ENCODE measurements around the gene NANOS3.
"Not testable (repeated sequence)": the region's sequence is repeated elsewhere in the genome, so short reads cannot be mapped to it uniquely, and the experiment has no call there.

Gene NANOS3

DNA sequence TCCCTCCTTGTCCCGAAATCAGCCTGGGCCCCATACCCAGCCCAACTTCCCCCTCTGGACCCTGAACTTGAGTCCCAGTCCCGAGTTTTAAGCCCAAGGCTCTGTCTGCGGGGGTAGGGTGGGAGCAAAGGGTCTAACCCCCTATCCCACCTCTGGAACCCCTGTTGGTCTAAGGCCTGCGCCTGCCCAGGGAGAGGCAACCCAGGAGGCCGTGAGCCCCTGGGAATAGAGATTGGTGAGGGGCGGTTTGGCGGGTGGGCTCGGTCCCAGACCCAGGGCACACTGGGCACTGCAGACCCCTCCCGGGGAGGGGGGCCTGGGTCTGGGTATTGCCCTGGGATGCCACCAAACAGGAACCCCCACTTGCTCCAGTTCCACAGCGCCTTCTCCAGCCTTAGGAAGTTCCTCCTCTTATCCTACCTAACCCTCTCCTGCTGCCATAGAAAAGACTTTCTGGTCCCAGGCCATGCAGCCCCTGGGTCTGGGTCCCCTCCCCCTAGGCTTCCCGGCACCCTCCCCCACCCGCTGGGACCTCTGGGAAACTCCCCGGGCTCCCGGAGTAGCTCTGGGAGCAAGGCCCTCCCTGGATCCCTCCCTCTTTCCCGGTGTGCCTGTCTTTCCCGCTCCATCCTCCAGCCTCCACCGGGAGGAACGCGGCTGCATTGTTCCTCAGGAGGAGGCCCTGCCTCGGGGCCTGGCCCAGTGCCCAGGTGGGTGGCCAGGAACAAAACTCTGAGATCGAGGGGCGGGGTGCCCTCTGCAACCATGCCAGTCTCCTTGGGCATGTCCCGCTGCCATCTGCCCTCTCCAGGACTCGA is 33.6 kb upstream of the NANOS3 start:
- DNase-seq = no peak

DNA sequence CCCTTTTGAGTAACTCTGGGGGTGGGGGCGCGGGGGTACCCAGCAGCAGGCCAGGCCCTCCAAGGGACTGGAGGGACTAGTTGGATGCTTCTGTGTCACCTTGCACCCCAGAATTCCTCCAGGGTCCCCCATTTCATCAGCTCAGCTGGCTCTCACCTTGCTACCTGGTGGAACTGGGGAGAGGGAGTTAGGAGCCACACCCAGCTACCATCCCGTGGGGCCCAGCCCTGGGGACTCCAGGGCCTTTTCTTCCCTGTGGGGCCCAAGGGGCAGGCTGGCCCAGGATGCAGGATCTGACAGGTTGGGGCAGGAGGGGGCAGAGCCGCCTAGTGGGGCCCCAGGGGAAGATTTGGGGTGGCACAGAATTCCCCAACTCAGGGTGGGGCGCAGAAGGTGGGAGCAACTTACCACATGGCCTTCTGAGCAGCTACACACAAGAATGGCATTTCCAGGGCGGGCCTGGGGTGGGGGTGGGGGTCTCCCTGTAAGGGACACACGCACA is 32.8 kb upstream of the NANOS3 start:
- DNase-seq = no peak

DNA sequence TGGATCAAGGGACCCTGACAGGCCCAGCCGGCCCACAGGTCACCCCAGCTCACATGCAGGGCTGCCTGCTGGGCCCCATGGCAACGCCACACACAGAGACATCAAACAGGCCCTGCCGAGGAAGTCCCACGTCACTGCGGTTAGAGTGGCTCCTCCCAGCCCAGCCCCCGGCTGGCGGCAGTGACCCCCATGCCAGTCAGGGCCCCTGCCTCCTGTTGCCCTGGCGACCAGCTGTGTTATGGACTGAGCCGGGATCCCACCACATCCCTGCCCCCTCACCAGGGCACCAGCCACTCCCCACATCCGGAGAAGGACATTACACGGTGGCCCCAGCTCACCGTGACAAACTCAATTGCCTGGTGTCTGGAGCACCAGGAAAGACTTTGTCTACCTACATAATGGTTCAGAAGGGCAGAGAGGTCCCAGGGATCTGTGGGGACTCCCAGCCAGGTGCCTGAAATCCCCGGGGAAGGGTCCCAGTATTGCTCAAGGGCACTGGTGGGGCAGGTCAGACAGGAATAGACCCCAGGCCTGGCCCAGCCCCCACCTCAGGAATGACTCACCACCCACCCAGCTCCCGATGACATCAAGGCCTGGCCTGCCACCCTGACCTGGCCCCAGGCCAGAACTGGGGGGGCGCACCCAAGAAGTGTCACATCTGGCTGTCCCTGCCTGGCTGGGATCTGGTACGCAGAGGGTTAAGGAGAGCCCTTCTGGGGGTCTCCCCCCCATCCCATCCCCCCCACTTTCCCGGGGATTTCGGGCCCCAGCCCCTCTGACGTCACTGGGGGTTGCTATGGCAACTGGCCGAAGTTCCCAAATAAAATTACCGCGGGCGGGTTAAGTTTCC is 30.2 kb upstream of the NANOS3 start:
- DNase-seq = peak; percentile 89 to 91

DNA sequence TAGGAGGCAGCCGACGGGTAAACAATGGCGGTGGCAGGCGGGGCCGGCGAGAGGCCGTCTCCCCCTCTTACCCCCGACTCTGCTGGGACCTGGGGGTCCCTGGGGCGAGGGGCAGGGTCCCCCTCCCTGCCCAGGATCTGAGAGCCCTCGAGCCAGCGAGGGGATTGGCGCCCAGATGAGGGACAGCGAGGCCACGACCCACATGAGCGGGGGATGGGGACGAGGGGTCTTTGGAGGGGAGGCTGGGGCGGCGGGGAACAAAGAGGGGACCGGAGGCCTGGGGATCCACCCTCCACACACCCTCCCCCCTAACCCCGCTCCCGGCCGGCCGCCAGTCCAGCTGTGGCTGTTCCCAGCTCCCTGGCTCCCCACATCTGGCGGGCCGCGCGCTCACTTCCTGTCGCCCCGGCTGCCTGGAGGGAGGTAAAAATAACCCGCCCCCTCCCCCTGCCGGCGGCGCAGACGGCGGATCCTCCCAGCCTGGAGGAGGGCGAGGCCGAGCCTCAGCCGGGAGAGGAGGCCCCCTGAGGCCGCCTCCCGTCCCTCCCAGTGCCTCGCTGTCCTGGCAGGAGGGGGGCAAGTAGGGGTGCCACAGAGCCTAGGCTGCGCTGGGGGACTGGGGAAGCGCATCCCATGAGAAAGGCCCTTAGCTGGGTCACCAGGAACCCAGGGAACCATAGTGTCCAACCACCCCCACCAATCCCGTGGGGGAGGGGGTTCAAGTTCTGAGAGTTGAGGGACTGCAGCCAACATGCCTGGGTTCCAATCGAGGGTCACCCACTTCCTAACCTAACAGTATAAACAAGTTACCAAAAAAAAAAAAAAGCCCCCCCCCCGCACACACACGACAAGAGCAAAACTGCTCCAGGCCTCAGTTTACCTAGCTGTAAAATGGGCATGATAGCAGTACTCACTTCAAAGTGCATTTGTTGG is 29.3 kb upstream of the NANOS3 start:
- DNase-seq = peak; percentile 73 to 79

DNA sequence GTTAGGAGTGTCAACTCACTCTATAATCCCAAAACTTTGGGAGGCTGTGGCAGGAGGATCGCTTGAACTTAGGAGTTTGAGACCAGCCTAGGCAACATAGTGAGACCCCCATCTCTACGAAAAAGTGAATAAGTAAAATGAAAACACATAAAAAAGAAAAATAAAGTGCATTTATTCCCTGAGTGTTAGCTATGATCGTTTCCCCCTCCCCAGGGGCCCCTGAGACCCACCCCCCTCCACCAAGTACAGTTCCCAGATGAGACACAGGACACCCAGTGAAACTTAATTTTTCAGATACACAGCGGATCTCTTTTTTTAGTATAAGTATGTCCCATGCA is 28.6 kb upstream of the NANOS3 start:
- no peak for DNase-seq

DNA sequence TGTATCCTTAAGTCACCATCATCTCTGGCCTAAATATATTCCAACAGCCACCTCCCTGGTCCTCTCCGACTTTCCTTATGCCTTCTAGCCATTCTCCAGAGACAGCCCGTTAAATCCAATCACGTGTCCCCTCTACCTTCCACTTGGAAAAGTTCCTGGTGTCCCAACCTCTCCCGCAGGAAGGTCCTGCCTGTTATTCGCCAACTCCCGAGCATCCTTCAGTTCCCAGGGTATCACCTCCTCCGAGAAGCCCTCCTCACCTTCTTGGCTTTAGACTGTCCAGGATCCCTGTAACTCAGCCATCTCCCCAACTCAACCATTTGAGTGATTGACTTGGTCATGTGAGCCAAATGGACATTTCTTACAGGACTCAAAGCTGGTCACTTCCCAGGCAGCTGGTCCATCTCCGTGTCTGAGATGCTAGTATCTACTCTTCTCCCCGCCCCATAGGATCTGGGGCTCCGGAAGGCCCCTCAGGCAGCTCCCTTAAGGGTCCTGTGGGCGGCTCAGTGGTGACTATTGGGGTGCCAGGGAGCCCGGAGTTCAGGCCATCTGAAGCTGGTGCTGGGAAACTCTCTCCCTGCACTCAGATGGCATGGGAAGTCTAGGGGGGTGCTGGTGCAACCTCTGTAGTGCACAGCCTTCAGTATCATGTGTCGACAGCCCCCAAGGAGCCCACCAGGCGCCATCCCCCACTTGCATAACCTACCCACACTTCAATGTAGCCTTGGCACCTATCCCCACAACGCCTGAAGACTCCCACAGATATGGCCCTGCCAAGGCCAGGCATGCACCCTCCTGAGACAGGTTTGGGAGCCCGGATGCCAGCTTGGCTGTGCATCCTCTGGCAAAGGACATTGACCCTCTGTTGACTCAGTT is 27.9 kb upstream of the NANOS3 start:
- no peak for DNase-seq

DNA sequence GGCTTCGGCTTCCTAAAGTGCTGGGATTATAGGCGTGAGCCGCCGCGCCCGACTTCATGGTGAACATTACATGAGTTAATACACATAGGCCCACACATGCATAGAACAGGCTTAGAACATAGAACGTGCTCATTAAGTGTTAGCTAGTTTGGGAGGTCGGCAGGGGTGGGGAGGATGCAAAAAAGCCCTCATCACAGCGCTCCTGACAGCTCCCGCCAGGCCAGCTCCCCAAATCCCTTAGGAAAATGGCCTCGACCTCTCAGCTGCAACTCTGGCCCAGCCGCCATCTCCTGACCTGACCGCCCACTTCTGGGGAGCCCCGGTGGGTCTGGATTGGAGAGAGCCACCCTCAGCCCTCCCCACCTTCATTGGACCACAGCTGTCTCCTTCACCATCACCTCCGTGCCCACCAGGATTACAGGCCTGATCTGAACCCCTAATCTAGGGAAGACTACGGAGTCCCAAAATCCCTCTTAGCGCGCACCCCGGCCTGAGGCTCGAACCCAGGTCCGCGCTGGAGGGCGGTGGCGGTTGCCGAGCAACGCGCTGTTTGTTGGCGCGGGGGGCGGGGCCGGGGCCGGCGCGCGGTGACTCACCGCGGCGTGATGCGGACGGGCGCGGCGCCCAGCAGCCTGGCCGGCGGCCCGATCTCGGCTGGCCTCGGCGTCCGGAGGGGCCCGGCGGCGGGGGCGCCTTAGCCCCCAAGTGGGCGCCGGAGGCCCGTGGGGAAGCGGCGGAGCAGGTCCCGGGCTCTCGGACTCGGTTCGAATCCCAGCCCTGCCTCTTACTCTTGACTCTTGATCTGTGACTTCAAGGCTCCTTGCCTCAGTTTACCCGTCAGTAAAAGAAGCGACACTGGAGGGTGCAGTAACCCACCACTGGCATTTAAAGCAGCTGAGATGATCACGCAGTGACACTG is 26.7 kb upstream of the NANOS3 start:
- peak in 1 of 2 donors; percentile 57 for DNase-seq

DNA sequence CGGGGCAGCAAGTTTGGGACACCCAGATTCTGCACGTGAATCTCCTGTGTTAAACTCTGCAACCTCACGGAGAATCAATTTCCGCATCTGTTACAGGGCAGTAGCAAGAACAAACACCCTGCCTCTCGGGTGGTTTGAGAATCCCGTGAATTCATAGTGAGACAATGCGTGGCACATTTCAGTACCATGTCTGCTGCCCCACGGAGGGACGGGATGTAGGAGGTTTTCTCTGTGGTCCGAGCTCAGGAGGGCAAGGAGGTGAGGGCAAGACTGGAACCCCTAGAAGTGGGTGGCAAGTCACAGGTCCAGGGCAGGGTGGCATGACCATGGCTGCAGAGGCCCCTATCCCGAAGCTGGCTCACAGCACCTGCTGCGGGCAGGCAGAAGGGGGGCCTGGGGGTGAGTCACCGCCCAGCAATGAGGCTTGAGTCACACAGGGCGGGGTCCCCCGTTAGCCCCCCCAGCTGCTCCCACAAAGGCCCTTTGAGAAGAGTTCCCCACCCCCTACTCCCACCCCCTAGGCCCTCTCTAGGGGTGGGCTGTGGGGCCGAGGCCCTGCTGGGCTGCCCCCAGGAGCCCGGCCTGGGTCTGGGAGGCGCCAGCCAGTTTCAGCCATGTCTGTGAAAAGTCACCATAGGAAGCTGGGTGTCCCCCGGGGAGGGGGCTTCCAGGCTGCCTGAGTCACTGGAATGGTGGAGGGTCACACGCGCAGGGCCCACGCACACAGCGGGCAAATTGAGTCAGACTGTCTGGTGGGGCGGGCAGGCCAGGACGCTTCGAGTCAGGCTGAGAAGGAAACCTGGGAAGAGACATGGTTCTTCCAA is 25.8 kb upstream of the NANOS3 start:
- DNase-seq = peak; percentile 74 to 81

DNA sequence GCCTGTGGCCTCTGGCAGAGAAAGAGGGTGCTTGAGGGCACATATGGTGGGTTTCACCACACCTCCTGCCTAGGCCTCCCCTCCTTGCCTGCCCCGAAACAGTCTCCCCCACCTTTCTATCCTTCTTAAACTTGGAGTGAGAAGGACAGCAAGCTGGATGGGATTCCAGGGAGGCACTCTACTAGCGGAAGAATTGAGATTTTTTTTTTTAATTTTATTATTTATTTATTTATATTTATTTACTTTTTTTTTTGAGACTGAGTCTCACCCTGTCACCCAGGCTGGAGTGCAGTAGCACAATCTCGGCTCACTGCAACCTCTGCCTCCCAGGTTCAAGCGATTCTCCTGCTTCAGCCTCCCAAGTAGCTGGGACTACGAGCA is 25.2 kb upstream of the NANOS3 start:
- not testable (repeated sequence) for DNase-seq

DNA sequence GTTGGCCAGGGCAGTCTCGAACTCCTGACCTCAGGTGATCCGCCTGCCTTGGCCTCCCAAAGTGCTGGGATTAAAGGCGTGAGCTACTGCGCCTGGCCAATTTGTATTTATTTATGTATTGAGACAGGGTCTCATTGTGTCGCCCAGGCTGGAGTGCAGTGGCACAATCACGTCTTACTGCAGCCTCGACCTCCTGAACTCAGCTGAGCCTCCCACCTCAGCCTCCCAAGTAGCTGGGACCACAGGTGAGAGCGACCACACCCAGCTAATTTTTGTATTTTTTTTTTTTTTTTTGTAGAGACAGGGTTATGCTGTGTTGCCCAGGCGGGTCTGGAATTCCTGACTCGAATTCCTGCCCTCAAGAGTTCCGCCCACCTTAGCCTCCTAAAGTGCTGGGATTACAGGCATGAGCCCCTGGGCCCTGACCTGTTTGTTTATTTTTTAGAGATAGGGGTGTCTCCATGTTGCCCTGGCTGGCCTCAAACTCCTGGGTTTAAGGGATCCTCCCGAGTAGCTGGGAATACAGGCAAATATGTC is 24.7 kb upstream of the NANOS3 start:
- DNase-seq = not testable (repeated sequence)

DNA sequence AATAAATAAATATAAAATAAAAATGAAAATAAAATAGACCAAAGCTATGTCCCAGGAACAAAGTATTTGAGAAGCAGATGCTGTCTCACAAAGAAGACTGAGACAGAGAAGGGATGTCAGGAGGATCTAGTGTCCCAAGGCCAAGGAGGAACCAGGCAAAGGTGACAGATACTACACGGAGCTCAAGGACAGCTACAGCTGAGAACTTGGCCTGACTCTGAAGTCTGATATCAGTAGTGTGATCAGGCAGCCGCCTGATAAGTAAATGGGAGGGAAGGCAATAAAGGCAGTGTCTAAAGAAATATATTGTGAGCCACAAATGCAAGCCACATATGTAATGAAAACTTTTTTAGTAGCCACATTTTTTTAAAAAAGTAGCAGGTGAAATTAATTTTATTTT is 20.4 kb upstream of the NANOS3 start:
- DNase-seq = no peak

DNA sequence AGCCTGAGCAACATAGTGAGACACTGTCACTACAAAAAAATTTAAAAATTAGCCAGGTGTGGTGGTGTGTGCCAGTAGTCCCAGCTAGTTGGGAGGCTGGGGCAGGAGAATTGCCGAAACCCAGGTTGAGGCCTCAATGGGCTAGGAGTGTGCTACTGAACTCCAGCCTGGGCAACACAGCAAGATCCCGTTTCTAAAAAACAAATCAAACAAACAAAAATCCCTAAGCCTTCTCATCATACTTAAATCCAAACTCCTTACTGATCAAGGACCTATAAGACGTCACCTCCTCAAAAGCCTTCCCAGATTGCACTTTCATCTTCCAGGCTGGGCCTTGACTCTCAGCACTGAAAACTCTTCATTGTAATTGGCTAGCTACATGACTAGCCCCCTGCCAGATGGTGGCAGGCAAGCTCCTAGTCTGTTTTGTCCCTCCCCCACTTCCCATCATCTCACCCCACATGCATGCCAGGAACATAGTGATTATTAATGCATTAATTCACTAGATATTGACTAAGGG is 17.5 kb upstream of the NANOS3 start:
- DNase-seq = no peak

DNA sequence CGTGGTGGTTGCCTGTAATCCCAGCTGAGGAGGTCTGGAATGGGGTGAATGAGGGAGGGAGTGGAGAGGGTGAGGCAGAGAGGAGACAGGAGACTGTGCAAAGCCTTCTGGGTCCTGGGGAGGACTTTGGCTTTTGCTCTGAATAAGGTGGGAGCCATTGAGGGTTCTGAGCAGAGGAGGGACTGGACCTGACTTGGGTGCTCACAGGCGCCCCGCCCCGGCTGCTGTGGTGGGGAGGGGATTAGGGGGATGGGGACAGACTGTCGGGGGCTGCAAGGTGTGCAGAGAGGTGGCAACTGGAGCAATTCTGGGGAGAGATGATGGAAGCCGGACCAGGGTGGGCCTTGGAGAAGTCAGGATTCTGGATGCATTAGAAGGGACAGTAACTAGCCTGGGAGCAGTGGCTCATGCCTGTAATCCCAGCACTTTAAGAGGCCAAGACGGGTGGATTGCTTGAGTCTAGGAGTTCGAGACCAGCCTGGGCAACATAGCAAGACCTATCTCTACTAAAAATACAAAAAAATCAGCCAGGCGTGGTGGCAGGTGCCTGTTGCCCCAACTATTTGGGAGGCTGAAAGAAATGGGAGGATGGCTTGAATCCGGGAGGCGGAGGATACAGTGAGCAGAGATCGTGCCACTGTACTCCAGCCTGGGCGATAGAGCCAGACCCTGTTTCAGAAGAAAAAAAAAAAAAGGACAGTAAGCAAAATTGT is 16.1 kb upstream of the NANOS3 start:
- no peak for DNase-seq

DNA sequence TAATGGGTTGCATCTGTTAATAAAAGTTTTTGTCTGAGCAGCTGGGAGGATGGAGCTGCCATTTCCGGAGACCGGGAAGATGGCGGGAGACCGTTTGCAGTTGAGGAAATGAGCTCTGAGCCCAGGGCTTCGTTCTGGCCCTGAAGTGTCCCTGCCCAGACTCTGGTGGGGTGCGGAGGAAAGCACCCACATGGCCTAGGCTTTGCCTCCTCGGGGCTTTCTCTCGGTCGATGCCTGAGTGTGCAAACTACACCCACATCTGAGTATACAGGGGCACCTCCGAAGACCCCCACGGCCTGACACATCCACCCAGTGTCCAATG is 15.6 kb upstream of the NANOS3 start:
- DNase-seq = no peak

DNA sequence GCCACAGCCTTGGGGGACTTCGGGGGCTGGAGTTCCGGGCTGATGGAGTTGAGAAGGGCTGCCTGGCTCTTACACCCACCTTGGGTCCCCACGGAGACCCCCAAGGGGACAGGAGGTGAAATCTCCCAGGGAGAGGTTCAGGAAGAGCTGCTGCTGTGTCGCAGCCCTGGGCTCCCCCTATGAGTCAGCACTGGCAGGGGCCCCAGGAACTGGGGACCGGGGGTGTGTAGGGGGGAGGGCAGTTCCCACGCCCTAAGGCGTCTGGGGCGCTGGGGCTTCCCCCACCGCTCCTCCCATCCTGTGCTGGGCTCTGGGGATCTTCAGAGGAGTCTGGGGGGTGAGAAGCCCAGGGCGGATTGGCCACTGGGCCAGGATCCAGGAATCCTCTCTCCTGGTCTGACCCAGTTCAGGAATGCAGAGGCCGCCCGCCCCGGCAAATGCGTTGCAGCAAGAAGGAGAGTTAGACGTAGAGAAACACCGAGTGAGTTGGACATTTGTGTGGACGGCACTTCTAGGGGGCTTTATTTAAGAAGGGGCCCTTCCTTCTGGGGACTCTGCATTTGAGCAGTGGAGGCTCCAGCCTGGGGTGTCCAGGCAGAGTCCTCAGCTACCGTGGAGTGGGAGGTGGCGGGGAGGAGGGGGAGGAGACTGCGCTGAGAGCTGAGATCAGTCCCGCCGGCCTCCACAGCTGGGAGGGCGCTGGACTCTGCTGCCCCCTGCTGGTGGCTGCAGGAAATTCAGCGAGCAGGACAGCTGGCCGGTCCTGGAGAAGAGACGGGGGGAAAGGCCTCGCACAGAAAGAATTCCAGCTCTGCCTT is 15.0 kb upstream of the NANOS3 start:
- peak; percentile 86 to 91 for DNase-seq

DNA sequence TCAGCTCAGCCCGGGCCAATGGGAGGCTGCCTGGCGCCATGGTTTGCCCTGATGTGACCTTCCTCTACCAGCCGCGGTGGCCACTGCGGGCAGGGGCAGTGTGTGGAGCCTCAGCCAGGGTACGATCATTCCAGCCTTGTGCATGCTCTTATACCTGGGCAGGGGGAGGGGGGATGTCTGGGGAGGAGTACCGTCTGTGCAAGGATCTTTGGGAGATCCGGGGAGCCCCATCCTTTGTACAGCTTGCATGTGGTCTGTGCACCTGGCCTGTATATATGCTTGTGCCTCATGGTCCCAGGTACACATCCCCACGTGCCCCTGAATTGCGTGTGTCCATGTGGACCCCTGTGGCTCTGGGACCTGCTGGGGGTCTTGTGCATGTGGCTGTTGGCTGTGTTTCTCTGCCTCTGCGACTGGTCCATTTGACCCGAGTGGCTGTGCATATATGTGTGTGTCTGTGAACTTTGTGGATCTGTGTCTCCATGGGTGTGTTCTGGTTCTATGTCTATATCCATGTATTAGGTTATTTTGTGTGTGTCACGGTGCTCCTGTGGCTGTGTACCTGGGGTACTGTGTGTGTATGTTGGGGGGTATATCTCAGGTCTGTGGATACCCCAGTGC is 12.8 kb upstream of the NANOS3 start:
- DNase-seq = no peak
